CD4-positive, alpha-beta memory T cell (primary cell): ENCODE measurements around the gene RTP5. TPM values are rescaled to one million over a fixed set of nuclear protein-coding genes. Genes with fewer than 3 reads are reported as not detected.
"Not testable (repeated sequence)": the region's sequence is repeated elsewhere in the genome, so short reads cannot be mapped to it uniquely, and the experiment has no call there.

ENCODE experiments used
- CTCF ChIA-PET: fragments of 350-600 bp; sonication (Branson Sonifier 250); formaldehyde crosslinking; loops from one replicate; lab custom pipeline; 2021; ENCODE audit warnings: inconsistent platforms; ENCODE audit not compliant: partially characterized antibody; lab: Charles Lee
- POLR2A ChIA-PET: fragments of 350-600 bp; sonication (Branson Sonifier 250); formaldehyde crosslinking; loops from one replicate; lab custom pipeline; 2021; ENCODE audit not compliant: partially characterized antibody; lab: Charles Lee
- DNase-seq, 5 donors: peaks; one replicate each; pipeline versions ENCODE4 v3.0.0 to v3.0.0-alpha.2; 2020 to 2022; ENCODE audit warnings: mixed read lengths in 1 of 5
- H3K27ac ChIP-seq: one replicate; pipeline ENCODE4 v1.7.0; 2013; ENCODE audit warnings: low read depth, low read length
- H3K27me3 ChIP-seq: 2 replicates; pipeline ENCODE4 v1.7.0; 2013; ENCODE audit warnings: mild to moderate bottlenecking, low read length, moderate library complexity; ENCODE audit not compliant: insufficient read depth
- H3K36me3 ChIP-seq: 2 replicates; pipeline ENCODE4 v1.7.0; 2013; ENCODE audit warnings: mild to moderate bottlenecking, low read length, moderate library complexity; ENCODE audit not compliant: insufficient read depth
- H3K4me1 ChIP-seq: 2 replicates; pipeline ENCODE4 v1.7.0; 2013; ENCODE audit warnings: mild to moderate bottlenecking, low read length, moderate library complexity; ENCODE audit not compliant: insufficient read depth
- H3K4me3 ChIP-seq, 2 donors: one replicate each; pipeline ENCODE4 v1.7.0; 2013; ENCODE audit warnings: low read length in 2 of 2, mild to moderate bottlenecking in 1 of 2
- H3K9me3 ChIP-seq, 2 donors: one replicate each; pipeline ENCODE4 v1.7.0; 2013; ENCODE audit warnings: low read length in 2 of 2, control low read depth in 1 of 2; ENCODE audit not compliant: control insufficient read depth in 1 of 2
- H3K27ac Mint-ChIP-seq, 7 donors: one replicate each; pipeline ENCODE4 v1.8.0; 2020 to 2021; ENCODE audit warnings: mixed read lengths in 7 of 7, mild to moderate bottlenecking in 6 of 7, inconsistent platforms in 3 of 7, moderate library complexity in 3 of 7
- H3K27me3 Mint-ChIP-seq, 2 donors: one replicate each; pipeline ENCODE4 v1.8.0; 2020 to 2021; ENCODE audit warnings: mixed read lengths in 2 of 2
- H3K36me3 Mint-ChIP-seq, 2 donors: one replicate each; pipeline ENCODE4 v1.8.0; 2020 to 2021; ENCODE audit warnings: mixed read lengths in 2 of 2, inconsistent platforms in 1 of 2, mild to moderate bottlenecking in 1 of 2
- H3K4me1 Mint-ChIP-seq, 4 donors: one replicate each; pipeline ENCODE4 v1.8.0; 2020 to 2021; ENCODE audit warnings: mixed read lengths in 4 of 4, mild to moderate bottlenecking in 1 of 4
- H3K4me3 Mint-ChIP-seq, 8 donors: one replicate each; pipeline ENCODE4 v1.8.0; 2020 to 2021; ENCODE audit warnings: mixed read lengths in 8 of 8, mild to moderate bottlenecking in 7 of 8, moderate library complexity in 6 of 8, inconsistent platforms in 3 of 8
- H3K9me3 Mint-ChIP-seq, 8 donors: one replicate each; pipeline ENCODE4 v1.8.0; 2020 to 2021; ENCODE audit warnings: mixed read lengths in 8 of 8, mild to moderate bottlenecking in 5 of 8, inconsistent platforms in 3 of 8, moderate library complexity in 1 of 8
- intact Hi-C: fragments of 100-400 bp; cut with micrococcal nuclease; formaldehyde crosslinking; loops from one replicate; pipeline ENCODE4 v1.15.1; 2023
- polyA plus RNA-seq, 2 donors: library from polyadenylated mRNA; unstranded; fragments of 300-500 nt; fragmentation: Illumina TruSeq; gene quantifications; one replicate each; pipeline ENCODE4 v1.2.3, GENCODE V29; 2021
- total RNA-seq, 2 experiments: library from RNA; stranded (reverse); gene quantifications; one replicate each; pipeline ENCODE4 v1.2.3, GENCODE V29; 2021

The RTP5 gene
- total and polyA plus RNA-seq, 4 experiments from 2014 or later = 0.28 TPM; not detected in 3

- H3K9me3 ChIP-seq, H3K27me3 ChIP-seq, H3K4me3 ChIP-seq, POLR2A ChIA-PET, H3K27ac ChIP-seq, CTCF ChIA-PET, H3K36me3 ChIP-seq, H3K4me1 ChIP-seq, DNase-seq, intact Hi-C loops, H3K36me3 Mint-ChIP-seq: not testable (repeated sequence)
- Mint-ChIP-seq H3K4me1 (peaks cover 6 to 16% (median 14%) of the 10 kb centered on the region in 4 donors), H3K4me3 (peak overlapping the region in 4 of 8 donors; percentile 32 to 52 (median 45)), H3K9me3 (peaks cover 0 to 35% (median 29%) of the 10 kb centered on the region in 8 donors), H3K27me3 (peaks cover 0 to 11% of the 10 kb centered on the region in 2 donors), H3K27ac (peak overlapping the region in 6 of 7 donors; percentile 30 to 88 (median 82))
Observed at GRCh38 chr2:241823531-241824437, 45.7 kb upstream of the RTP5 start.

DNA sequence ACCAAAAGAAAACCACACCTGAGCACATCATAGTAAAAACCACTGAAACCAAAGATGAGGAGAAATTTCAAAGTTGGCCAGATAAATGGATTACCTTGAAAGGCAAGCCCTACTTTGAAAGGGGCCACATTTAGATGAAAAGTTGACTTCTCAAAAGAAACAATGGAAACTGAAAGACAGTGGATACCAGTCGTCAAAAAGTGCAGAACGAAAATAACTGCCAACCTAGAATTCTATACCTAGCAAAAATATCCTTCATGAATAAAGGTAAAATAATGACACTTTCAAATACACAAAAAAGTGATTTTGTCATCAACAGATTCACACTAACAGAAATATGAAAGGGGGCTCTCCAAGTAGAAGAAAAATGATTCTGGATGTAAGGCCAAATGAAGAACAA is 42.1 kb upstream of the RTP5 start:
- H3K4me3 ChIP-seq = no peak overlapping the region
- intact Hi-C loops = no loop called here
- H3K27me3 ChIP-seq = no peaks in the 10 kb centered on the region
- DNase-seq = no peak
- no peaks in the 10 kb centered on the region for H3K36me3 ChIP-seq
- Mint-ChIP-seq H3K36me3 (no peaks in the 10 kb centered on the region), H3K27me3 (peaks cover 0 to 14% of the 10 kb centered on the region in 2 donors), H3K9me3 (peaks cover 0 to 35% (median 29%) of the 10 kb centered on the region in 8 donors), H3K4me3 (no peak overlapping the region), H3K4me1 (peaks cover 3 to 9% (median 7%) of the 10 kb centered on the region in 4 donors), H3K27ac (no peak overlapping the region)
- H3K4me1 ChIP-seq = no peaks in the 10 kb centered on the region
- ChIA-PET CTCF (no interaction called here), POLR2A (no interaction called here)
- no peak overlapping the region for H3K27ac ChIP-seq
- H3K9me3 ChIP-seq = peaks cover 0 to 9% of the 10 kb centered on the region in 2 donors

- no peaks in the 10 kb centered on the region for H3K9me3 ChIP-seq
- Mint-ChIP-seq H3K4me1 (peaks cover 0 to 9% (median 2%) of the 10 kb centered on the region in 4 donors), H3K27ac (no peak overlapping the region), H3K36me3 (no peaks in the 10 kb centered on the region), H3K4me3 (no peak overlapping the region), H3K27me3 (peaks cover 0 to 3% of the 10 kb centered on the region in 2 donors), H3K9me3 (peaks cover 0 to 3% (median 1%) of the 10 kb centered on the region in 8 donors)
- intact Hi-C loops = no loop called here
- CTCF ChIA-PET = interaction anchor here (0.7 kb wide), 1 partner anchor 45 kb away, joined by 3 read pairs; no protein-coding TSS in a partner anchor
- no peak overlapping the region for H3K27ac ChIP-seq
- H3K4me1 ChIP-seq = no peaks in the 10 kb centered on the region
- H3K4me3 ChIP-seq = no peak overlapping the region
- no peak for DNase-seq
- no peaks in the 10 kb centered on the region for H3K27me3 ChIP-seq
- no peaks in the 10 kb centered on the region for H3K36me3 ChIP-seq
- POLR2A ChIA-PET = no interaction called here
Observed at GRCh38 chr2:241833101-241833663, 36.3 kb upstream of the RTP5 start.

- H3K9me3 Mint-ChIP-seq, intact Hi-C loops, H3K36me3 Mint-ChIP-seq, H3K4me1 ChIP-seq, H3K27me3 Mint-ChIP-seq, H3K36me3 ChIP-seq, H3K4me3 ChIP-seq, H3K9me3 ChIP-seq, H3K27me3 ChIP-seq, POLR2A ChIA-PET, H3K27ac ChIP-seq: not testable (repeated sequence)
- Mint-ChIP-seq H3K4me3 (peak overlapping the region in 1 of 8 donors; percentile 42), H3K4me1 (peaks cover 3 to 15% (median 6%) of the 10 kb centered on the region in 4 donors), H3K27ac (peak overlapping the region in 1 of 7 donors; percentile 31)
- CTCF ChIA-PET = interaction anchor here (0.7 to 1.7 kb wide), 3 partner anchors 10 to 45 kb away, joined by 3 to 9 read pairs (median 4); no protein-coding TSS in a partner anchor
- DNase-seq = peak in 1 of 5 donors; percentile 33
Observed at GRCh38 chr2:241833756-241834526, 35.6 kb upstream of the RTP5 start.

DNA sequence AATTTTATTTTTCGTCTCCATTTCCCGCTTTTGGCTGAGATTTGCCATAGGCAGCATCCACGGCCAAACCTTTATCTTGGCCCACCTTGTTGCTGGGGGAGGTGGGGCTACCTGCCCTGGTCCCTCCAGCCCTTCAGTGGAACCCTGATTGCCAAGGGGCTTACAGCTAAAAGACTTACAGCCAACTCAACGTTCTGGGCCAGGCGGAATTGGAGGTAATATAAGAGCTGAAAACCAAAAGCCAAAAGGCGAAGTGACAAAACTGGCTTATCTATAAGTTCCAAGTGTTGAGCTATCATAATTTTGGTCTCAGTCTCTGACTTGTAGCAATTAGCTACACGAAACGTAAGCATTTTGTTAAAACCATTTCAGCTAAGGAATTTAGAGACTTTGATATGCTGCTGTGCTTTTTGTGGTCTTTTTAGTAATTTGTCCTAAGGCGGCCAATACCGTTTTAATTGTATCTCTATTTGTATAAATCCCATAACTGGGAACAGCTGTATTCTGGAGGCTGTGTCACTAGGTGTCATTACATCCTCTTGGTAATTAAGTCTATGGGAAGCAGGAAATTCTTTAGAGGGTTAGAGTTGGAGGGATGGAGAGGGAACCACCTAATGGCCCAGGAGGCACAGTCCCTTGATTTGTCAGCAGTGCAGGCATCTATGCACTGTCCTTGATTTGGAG is 34.9 kb upstream of the RTP5 start:
- no peak overlapping the region for H3K27ac ChIP-seq
- Mint-ChIP-seq H3K9me3 (no peaks in the 10 kb centered on the region), H3K27ac (no peak overlapping the region), H3K4me3 (no peak overlapping the region), H3K4me1 (peaks cover 3 to 15% (median 6%) of the 10 kb centered on the region in 4 donors), H3K36me3 (no peaks in the 10 kb centered on the region), H3K27me3 (peaks cover 0 to 3% of the 10 kb centered on the region in 2 donors)
- intact Hi-C loops = no loop called here
- no peaks in the 10 kb centered on the region for H3K9me3 ChIP-seq
- no peaks in the 10 kb centered on the region for H3K4me1 ChIP-seq
- no peak overlapping the region for H3K4me3 ChIP-seq
- no peaks in the 10 kb centered on the region for H3K36me3 ChIP-seq
- POLR2A ChIA-PET = interaction anchor here (0.8 kb wide), 1 partner anchor 10 kb away, joined by 3 read pairs; no protein-coding TSS in a partner anchor
- H3K27me3 ChIP-seq = no peaks in the 10 kb centered on the region
- CTCF ChIA-PET = interaction anchor here (0.8 to 1.7 kb wide), 2 partner anchors 10 to 44 kb away, joined by 4 to 9 read pairs; no protein-coding TSS in a partner anchor
- DNase-seq = no peak

DNA sequence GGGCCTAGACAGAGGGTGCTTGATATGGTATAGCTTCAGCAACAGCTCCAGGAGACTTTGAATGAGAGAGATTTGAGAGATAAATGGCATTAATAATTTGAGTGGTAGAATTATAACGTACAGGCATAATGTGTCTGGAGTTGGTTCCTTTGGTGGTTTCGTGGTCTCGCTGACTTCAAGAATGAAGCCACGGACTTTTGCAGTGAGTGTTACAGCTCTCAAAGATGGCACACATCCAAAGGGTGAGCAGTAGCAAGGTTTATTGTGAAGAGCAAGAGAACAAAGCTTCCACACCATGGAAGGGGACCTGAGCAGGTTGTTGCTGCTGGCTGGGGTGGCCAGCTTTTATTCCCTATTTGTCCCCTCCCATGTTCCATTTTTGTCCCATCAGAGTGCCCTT is 33.9 kb upstream of the RTP5 start:
- peak overlapping the region in 1 of 7 donors; percentile 61 for H3K27ac Mint-ChIP-seq
- DNase-seq = no peak
- Histone ChIP-seq H3K9me3 (no peaks in the 10 kb centered on the region), H3K4me3 (no peak overlapping the region), H3K27me3 (no peaks in the 10 kb centered on the region), H3K27ac (no peak overlapping the region), H3K36me3 (no peaks in the 10 kb centered on the region), H3K4me1 (no peaks in the 10 kb centered on the region)
- POLR2A ChIA-PET = interaction anchor here (0.8 kb wide), 1 partner anchor 9 kb away, joined by 3 read pairs; no protein-coding TSS in a partner anchor
- peaks cover 3 to 15% (median 6%) of the 10 kb centered on the region in 4 donors for H3K4me1 Mint-ChIP-seq
- intact Hi-C loops = no loop called here
- no peaks in the 10 kb centered on the region for H3K36me3 Mint-ChIP-seq
- no peaks in the 10 kb centered on the region for H3K9me3 Mint-ChIP-seq
- CTCF ChIA-PET = interaction anchor here (1.4 to 1.7 kb wide), 2 partner anchors 9 to 43 kb away, joined by 3 to 9 read pairs; no protein-coding TSS in a partner anchor
- H3K27me3 Mint-ChIP-seq = peaks cover 0 to 3% of the 10 kb centered on the region in 2 donors
- H3K4me3 Mint-ChIP-seq = no peak overlapping the region
